HepG2 (cell line): ENCODE data around the gene POC1A. TPM values are rescaled to one million over a fixed set of nuclear protein-coding genes. Genes with fewer than 3 reads are reported as not detected.

ENCODE experiments used
- ATAC-seq: fragments of 200-7000 bp; cut with Tn5 transposase; 3 replicates; pipeline ENCODE4 v1.9.1; 2020; ENCODE audit warnings: mild to moderate bottlenecking, moderate library complexity
- BruUV-seq: library from RNA; stranded (reverse); fragments of 400-500 nt; replicated peaks from 2 replicates; lab custom pipeline; 2021; lab: Mats Ljungman, UMichigan
- CTCF ChIA-PET: fragments of 300-600 bp; formaldehyde crosslinking; extraction: SDS; loops from one replicate; lab custom pipeline; 2021; ENCODE audit warnings: low total read pairs, inconsistent platforms, low intra/inter-chr PET ratio; lab: Yijun Ruan, JAX
- POLR2A ChIA-PET: fragments of 350-600 bp; sonication (Branson Sonifier 250); formaldehyde crosslinking; loops from one replicate; lab custom pipeline; 2020; ENCODE audit warnings: antibody characterized with exemption, inconsistent platforms; lab: Yijun Ruan, JAX
- DNase-seq: peaks from one replicate; pipeline ENCODE4 v3.0.0-alpha.2; 2015; ENCODE audit warnings: low spot score
- FAIRE-seq: peaks from 3 replicates; lab custom pipeline; 2011; peaks lifted over from hg19 to GRCh38; lab: Jason Lieb, UNC
- H2AFZ ChIP-seq: one replicate; pipeline ENCODE4 v1.6.1; 2011; ENCODE audit warnings: low read length, inconsistent platforms
- H3K27ac ChIP-seq: fragments of 300-600 bp; 3 replicates; pipeline ENCODE4 v1.8.0; 2011; ENCODE audit warnings: mixed run types, mild to moderate bottlenecking, mixed read lengths, low read length, inconsistent platforms; ENCODE audit not compliant: insufficient read depth; ENCODE audit errors: extremely low read length
- H3K27me3 ChIP-seq, 2 experiments: fragments of 200-600 bp in 1 of 2; 2 replicates in 1 of 2; 3 replicates in 1 of 2; pipeline versions ENCODE4 v1.6.0 to v1.8.0; 2011; ENCODE audit warnings: low read length in 2 of 2, mild to moderate bottlenecking in 2 of 2, moderate library complexity in 2 of 2, inconsistent platforms in 1 of 2; ENCODE audit not compliant: insufficient read depth in 2 of 2, control insufficient read depth in 1 of 2
- H3K36me3 ChIP-seq, 2 experiments: fragments of 200-600 bp in 1 of 2; replicated peaks in 1 of 2; 2 replicates in 1 of 2; 3 replicates in 1 of 2; pipeline versions ENCODE4 v1.5.1 to v1.8.0; 2011; ENCODE audit warnings: low read length in 2 of 2, inconsistent platforms in 1 of 2; ENCODE audit not compliant: insufficient read depth in 2 of 2, control insufficient read depth in 1 of 2
- H3K4me1 ChIP-seq: 2 replicates; pipeline ENCODE4 v1.5.1; 2012; ENCODE audit warnings: low read length, inconsistent platforms; ENCODE audit not compliant: insufficient read depth
- H3K4me2 ChIP-seq: 2 replicates; pipeline ENCODE4 v1.6.0; 2011; ENCODE audit warnings: low read depth, low read length, inconsistent platforms
- H3K4me3 ChIP-seq, 3 experiments: fragments of 200-600 bp in 1 of 3; sonication (generic), shearing (Covaris generic) in 1 of 3; replicated peaks in 1 of 3; 2 replicates each; pipeline ENCODE4 v1.5.1; 2011 to 2016; ENCODE audit warnings: low read length in 3 of 3, inconsistent platforms in 2 of 3, low read depth in 2 of 3, mild to moderate bottlenecking in 2 of 3, control low read depth in 1 of 3, mixed read lengths in 1 of 3; ENCODE audit not compliant: insufficient read depth in 1 of 3
- H3K79me2 ChIP-seq: one replicate; pipeline ENCODE4 v1.6.1; 2011; ENCODE audit warnings: low read length, inconsistent platforms; ENCODE audit not compliant: insufficient read depth
- H3K9ac ChIP-seq: 2 replicates; pipeline ENCODE4 v1.6.0; 2011; ENCODE audit warnings: mild to moderate bottlenecking, low read depth, low read length, inconsistent platforms; ENCODE audit not compliant: insufficient read depth
- H3K9me3 ChIP-seq: 2 replicates; pipeline ENCODE4 v1.5.1; 2012; ENCODE audit warnings: mild to moderate bottlenecking, low read length
- H4K20me1 ChIP-seq: 2 replicates; pipeline ENCODE4 v1.6.0; 2011; ENCODE audit warnings: inconsistent platforms, mild to moderate bottlenecking, low read length, moderate library complexity; ENCODE audit not compliant: insufficient read depth
- HNRNPUL1 ChIP-seq: fragments of 200-400 bp; formaldehyde crosslinking; IDR thresholded peaks from 2 replicates; pipeline ENCODE4 v1.6.1; 2017; ENCODE audit warnings: low read depth, mild to moderate bottlenecking, low read length, moderate library complexity
- PBX2 ChIP-seq: IDR thresholded peaks from 2 replicates; pipeline ENCODE4 v1.6.1; 2016; ENCODE audit warnings: control low read depth
- RFX3 ChIP-seq: IDR thresholded peaks from 2 replicates; pipeline ENCODE4 v1.6.1; 2016; ENCODE audit warnings: missing biosample characterization, missing genetic modification reagents
- SP4 ChIP-seq: sonication (generic); formaldehyde crosslinking; IDR thresholded peaks from 2 replicates; pipeline ENCODE4 v1.8.1; 2023; ENCODE audit warnings: mild to moderate bottlenecking, missing genetic modification reagents
- THAP9 ChIP-seq: sonication (generic); formaldehyde crosslinking; IDR thresholded peaks from 2 replicates; pipeline ENCODE4; 2020; ENCODE audit warnings: missing genetic modification reagents, mild to moderate bottlenecking, borderline replicate concordance
- ZNF331 ChIP-seq: sonication (generic); formaldehyde crosslinking; IDR thresholded peaks from 2 replicates; pipeline ENCODE4 v1.4.0; 2020; ENCODE audit warnings: missing genetic modification reagents
- ZNF407 ChIP-seq: sonication (generic); formaldehyde crosslinking; IDR thresholded peaks from one replicate; pipeline ENCODE4 v1.5.1; 2020; ENCODE audit warnings: mild to moderate bottlenecking, missing genetic modification reagents; ENCODE audit errors: not compliant biosample characterization
- WGBS: methylation state at CpG from one replicate; pipeline ENCODE4 v1.1.6; 2017; ENCODE audit warnings: low lambda C conversion rate; 5-methylcytosine and 5-hydroxymethylcytosine counted together
- in situ Hi-C: cut with HindIII; loops from 2 replicates; pipeline ENCODE4 v1.10.0; 2017; ENCODE audit warnings: low pct_unique_long_range_greater_than_20kb; ENCODE audit not compliant: extremely low pct_ligation_motif_present
- intact Hi-C: fragments of 100-400 bp; cut with micrococcal nuclease; formaldehyde crosslinking; loops from one replicate; pipeline ENCODE4 v1.10.0; 2022; ENCODE audit not compliant: unreplicated experiment
- polyA plus RNA-seq, 8 experiments: library from polyadenylated mRNA; depleted of rRNA in 3 of 8; stranded (reverse) in 7 of 8; unstranded in 1 of 8; fragments of >200 nt; fragmentation: Illumina TruSeq in 4 of 8; extraction: Trizol in 4 of 8; gene quantifications; 2 replicates each; pipeline versions ENCODE4 v1.2.1 to v1.2.3, GENCODE V29; 2011 to 2016; ENCODE audit warnings: low read depth in 4 of 8, missing spikeins in 1 of 8, mixed read lengths in 1 of 8; ENCODE audit not compliant: insufficient read depth in 1 of 8
- total RNA-seq, 5 experiments: library from RNA; depleted of rRNA; stranded (reverse); fragments of >200 nt; fragmentation: Illumina TruSeq; extraction: Trizol; gene quantifications; 2 replicates each; pipeline ENCODE4 v1.2.3, GENCODE V29; 2016; ENCODE audit warnings: low read depth in 1 of 5
- TF ChIP-seq, protein P1 (sequence below): IDR thresholded peaks from 2 replicates; pipeline ENCODE4 v1.6.1; 2018; ENCODE audit warnings: missing genetic modification reagents

Gene POC1A
- total and polyA plus RNA-seq, 2 of the 13 experiments (the other 11 are each of a cell fraction or from before 2014, with no cell fraction given) = 14.6 to 20.0 TPM

DNA sequence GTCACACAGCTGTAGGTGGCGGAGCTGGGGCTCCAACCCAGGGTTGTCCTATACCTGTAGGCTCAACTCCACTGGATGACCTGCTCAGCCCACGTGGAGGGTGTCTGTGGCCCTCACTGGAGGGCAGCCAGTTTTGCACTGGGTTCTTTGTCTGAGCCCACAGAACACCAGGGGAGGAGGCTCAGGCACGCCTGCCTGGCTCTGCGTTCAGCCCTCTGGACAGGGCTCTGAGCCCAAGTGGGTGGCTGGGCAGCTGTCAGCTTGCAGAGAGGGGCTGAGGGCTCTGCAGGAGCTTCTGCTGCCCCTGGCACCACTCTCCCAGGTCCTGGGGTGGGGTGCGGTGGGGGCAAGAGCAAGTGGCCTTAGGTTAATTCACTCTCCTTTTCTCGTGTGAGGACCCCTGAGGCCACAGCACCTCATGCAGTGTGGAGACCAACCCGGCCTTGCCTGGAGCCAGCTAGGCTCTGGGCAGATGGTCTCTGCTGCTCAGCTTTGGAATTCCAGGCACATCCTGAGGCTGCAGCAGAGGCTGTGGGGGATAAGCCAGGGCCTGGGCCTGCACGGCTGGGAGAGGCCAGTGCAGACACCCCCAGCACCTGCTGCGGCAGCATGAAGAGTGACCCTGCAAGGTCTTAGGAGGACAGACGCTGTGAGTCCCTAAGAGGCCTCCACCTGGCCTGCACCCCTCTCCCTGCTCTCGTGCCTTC is 121.4 kb downstream of the POC1A start:
- no peaks in the 10 kb centered on the region for H4K20me1 ChIP-seq
- H3K79me2 ChIP-seq = no peaks in the 10 kb centered on the region
- peak overlapping the region; percentile 16 for H3K27ac ChIP-seq
- FAIRE-seq = no peak
- H3K4me2 ChIP-seq = peak overlapping the region; percentile 78
- H3K4me1 ChIP-seq = peaks cover 88% of the 10 kb centered on the region
- intact Hi-C loops (no loop called here), in situ Hi-C loops (no loop called here)
- DNase-seq = no peak
- H2AFZ ChIP-seq = no peak overlapping the region
- H3K4me3 ChIP-seq = peak overlapping the region in 2 of 3 experiments; percentile 19 to 36; a peak in 2 of 6 replicates
- whole genome bisulfite sequencing = 13% methylated on average over 5 of the region's 11 CpGs
- POLR2A ChIA-PET = interaction anchor here (0.6 to 1.8 kb wide), 5 partner anchors 14 to 50 kb away, joined by 3 to 7 read pairs (median 4); partner anchors contain the start of genes ACY1 and RPL29
- H3K9ac ChIP-seq = peak overlapping the region; percentile 19; the same call in 1 of the 2 replicates
- CTCF ChIA-PET = no interaction called here
- 0 out of 5 replicates have a peak, but pooled peaks cover 0 to 1% of the 10 kb centered on the region in 2 experiments for H3K27me3 ChIP-seq
- no peaks in the 10 kb centered on the region for H3K36me3 ChIP-seq
- ATAC-seq = peak; percentile 49
- no TSS peak for BruUV-seq
- H3K9me3 ChIP-seq = no peaks in the 10 kb centered on the region
- TF ChIP-seq ZNF407 (CRISPR knock-in tag) = no peak
- no peak for TF ChIP-seq ZNF331 (CRISPR knock-in tag)
- TF ChIP-seq, protein P1, sequence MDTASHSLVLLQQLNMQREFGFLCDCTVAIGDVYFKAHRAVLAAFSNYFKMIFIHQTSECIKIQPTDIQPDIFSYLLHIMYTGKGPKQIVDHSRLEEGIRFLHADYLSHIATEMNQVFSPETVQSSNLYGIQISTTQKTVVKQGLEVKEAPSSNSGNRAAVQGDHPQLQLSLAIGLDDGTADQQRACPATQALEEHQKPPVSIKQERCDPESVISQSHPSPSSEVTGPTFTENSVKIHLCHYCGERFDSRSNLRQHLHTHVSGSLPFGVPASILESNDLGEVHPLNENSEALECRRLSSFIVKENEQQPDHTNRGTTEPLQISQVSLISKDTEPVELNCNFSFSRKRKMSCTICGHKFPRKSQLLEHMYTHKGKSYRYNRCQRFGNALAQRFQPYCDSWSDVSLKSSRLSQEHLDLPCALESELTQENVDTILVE (CRISPR knock-in tag) = no peak
- 0 out of 2 replicates have a peak, but pooled peaks have one; percentile 32 for TF ChIP-seq THAP9 (CRISPR knock-in tag)
- no peak for TF ChIP-seq PBX2 (CRISPR knock-in tag)
- TF ChIP-seq RFX3 = no peak
- peak; percentile 21; the same call in 1 of the 2 replicates for TF ChIP-seq SP4
- no peak for TF ChIP-seq HNRNPUL1
